GM23338 (cell line): Measurements from ENCODE around the gene ENDOU. TPM values are rescaled to one million over a fixed set of nuclear protein-coding genes. Genes with fewer than 3 reads are reported as not detected.

ENCODE experiments used
- ATAC-seq: fragments of 200-7000 bp; cut with Tn5 transposase; 3 replicates; pipeline ENCODE4 v1.9.1; 2020
- DNase-seq: peaks from one replicate; pipeline ENCODE4 v3.0.0-alpha.2; 2015; ENCODE audit warnings: low spot score
- H2AFZ ChIP-seq: fragments of 200-600 bp; sonication (generic); 2 replicates; pipeline ENCODE4 v1.8.0; 2016; ENCODE audit warnings: antibody characterized with exemption, mild to moderate bottlenecking, moderate library complexity
- H3F3A ChIP-seq: fragments of 200-600 bp; sonication (generic); replicated peaks from 2 replicates; pipeline ENCODE4 v1.8.0; 2017; ENCODE audit warnings: antibody characterized with exemption, mixed run types, low read depth
- H3K27ac ChIP-seq: fragments of 200-600 bp; sonication (generic); 2 replicates; pipeline ENCODE4 v1.6.1; 2016; ENCODE audit warnings: low read depth
- H3K27me3 ChIP-seq: fragments of 200-600 bp; sonication (generic); 2 replicates; pipeline ENCODE4 v1.8.0; 2016; ENCODE audit warnings: mild to moderate bottlenecking, mixed run types, moderate library complexity; ENCODE audit not compliant: insufficient read depth
- H3K36me3 ChIP-seq: fragments of 200-600 bp; sonication (generic); 2 replicates; pipeline ENCODE4 v1.8.0; 2016; ENCODE audit warnings: mild to moderate bottlenecking; ENCODE audit not compliant: insufficient read depth
- H3K4me1 ChIP-seq: fragments of 200-600 bp; sonication (generic); 2 replicates; pipeline ENCODE4 v1.8.0; 2016; ENCODE audit warnings: mild to moderate bottlenecking, moderate library complexity; ENCODE audit not compliant: insufficient read depth
- H3K4me2 ChIP-seq: fragments of 200-600 bp; sonication (generic); 2 replicates; pipeline ENCODE4 v1.7.1; 2017; ENCODE audit warnings: mixed run types
- H3K4me3 ChIP-seq: fragments of 200-600 bp; sonication (generic); 2 replicates; pipeline ENCODE4 v1.6.1; 2016; ENCODE audit warnings: mixed run types
- H3K79me2 ChIP-seq: fragments of 200-600 bp; sonication (generic); replicated peaks from 2 replicates; pipeline ENCODE4 v1.8.0; 2017; ENCODE audit warnings: mild to moderate bottlenecking; ENCODE audit not compliant: insufficient read depth
- H3K9me2 ChIP-seq: fragments of 200-600 bp; sonication (generic); 2 replicates; pipeline ENCODE4 v1.8.0; 2017; ENCODE audit not compliant: insufficient read depth
- H4K20me1 ChIP-seq: fragments of 200-600 bp; sonication (generic); replicated peaks from 2 replicates; pipeline ENCODE4 v1.8.0; 2017; ENCODE audit warnings: mild to moderate bottlenecking; ENCODE audit not compliant: insufficient read depth
- H3K27ac Mint-ChIP-seq: 2 replicates; pipeline ENCODE4 v1.8.0; 2020; ENCODE audit warnings: inconsistent platforms, mild to moderate bottlenecking, moderate library complexity, mixed read lengths
- H3K27me3 Mint-ChIP-seq: 3 replicates; pipeline ENCODE4 v1.8.0; 2022; ENCODE audit warnings: low read depth, mild to moderate bottlenecking, moderate library complexity, mixed read lengths, inconsistent platforms; ENCODE audit not compliant: insufficient read depth, poor library complexity
- H3K36me3 Mint-ChIP-seq: 3 replicates; pipeline ENCODE4 v1.8.0; 2021; ENCODE audit warnings: low read depth, mild to moderate bottlenecking, inconsistent platforms, moderate library complexity, mixed read lengths
- H3K4me1 Mint-ChIP-seq: 3 replicates; pipeline ENCODE4 v1.8.0; 2020; ENCODE audit warnings: mild to moderate bottlenecking, inconsistent platforms, mixed read lengths
- H3K4me3 Mint-ChIP-seq: 3 replicates; pipeline ENCODE4 v1.8.0; 2021; ENCODE audit warnings: moderate library complexity, mild to moderate bottlenecking, inconsistent platforms, mixed read lengths
- H3K9me3 Mint-ChIP-seq: 3 replicates; pipeline ENCODE4 v1.8.0; 2020; ENCODE audit warnings: moderate library complexity, mild to moderate bottlenecking, inconsistent platforms, mixed read lengths
- CREB1 ChIP-seq: fragments of 250-450 bp; sonication (Bioruptor Pico); IDR thresholded peaks from 2 replicates; pipeline ENCODE4 v1.5.0; 2020; ENCODE audit warnings: low read depth, mild to moderate bottlenecking, moderate library complexity
- CTCF ChIP-seq, 2 experiments: fragments of 200-600 bp in 1 of 2; sonication (generic) in 1 of 2; conservative IDR thresholded peaks; 2 replicates each; pipeline versions ENCODE4 v1.5.1 to v1.6.1; 2016 to 2017; ENCODE audit warnings: antibody characterized with exemption in 2 of 2, low read depth in 2 of 2, mild to moderate bottlenecking in 2 of 2, moderate library complexity in 1 of 2
- EZH2 ChIP-seq: fragments of 200-600 bp; sonication (generic); IDR thresholded peaks from one replicate; pipeline ENCODE4 v1.8.0; 2017; ENCODE audit warnings: antibody characterized with exemption, mild to moderate bottlenecking, low read depth; ENCODE audit not compliant: unreplicated experiment
- JUNB ChIP-seq: IDR thresholded peaks from one replicate; pipeline ENCODE4 v1.6.1; 2016; ENCODE audit warnings: antibody characterized with exemption; ENCODE audit not compliant: unreplicated experiment
- NANOG ChIP-seq: IDR thresholded peaks from 2 replicates; pipeline ENCODE4 v1.6.1; 2016; ENCODE audit warnings: antibody characterized with exemption, borderline replicate concordance
- POLR2AphosphoS5 ChIP-seq: IDR thresholded peaks from 2 replicates; pipeline ENCODE4 v1.6.1; 2016; ENCODE audit warnings: antibody characterized with exemption, low read depth
- STAT1 ChIP-seq: IDR thresholded peaks from one replicate; pipeline ENCODE4 v1.6.1; 2016; ENCODE audit warnings: antibody characterized with exemption; ENCODE audit not compliant: unreplicated experiment
- ZNF114 ChIP-seq: fragments of 250-450 bp; sonication (Bioruptor Pico); IDR thresholded peaks from 2 replicates; pipeline ENCODE4 v1.5.0; 2020; ENCODE audit warnings: mild to moderate bottlenecking, moderate library complexity
- ZNF331 ChIP-seq: fragments of 250-450 bp; sonication (Bioruptor Pico); IDR thresholded peaks from 2 replicates; pipeline ENCODE4 v1.5.0; 2020; ENCODE audit warnings: low read depth, mild to moderate bottlenecking, moderate library complexity
- polyA plus RNA-seq: library from polyadenylated mRNA; unstranded; fragments of >200 nt; fragmentation: Nextera tagmentation; extraction: Ambion mirVana; gene quantifications from 2 replicates; pipeline ENCODE4 v1.2.1, GENCODE V29; 2016
- total RNA-seq: library from RNA; depleted of rRNA; stranded (reverse); fragments of >200 nt; shearing (Covaris generic); gene quantifications from 2 replicates; pipeline ENCODE4 v1.2.3, GENCODE V29; 2014
- TF ChIP-seq, protein P1 (sequence below): fragments of 250-450 bp; sonication (Bioruptor Pico); IDR thresholded peaks from 2 replicates; pipeline ENCODE4 v1.5.0; 2020; ENCODE audit warnings: mild to moderate bottlenecking, moderate library complexity
- TF ChIP-seq, protein P2 (sequence below): IDR thresholded peaks from 2 replicates; pipeline ENCODE4 v1.6.1; 2016; ENCODE audit warnings: antibody characterized with exemption

The ENDOU gene
- total and polyA plus RNA-seq, 2 experiments from 2014 or later, result not detected

DNA sequence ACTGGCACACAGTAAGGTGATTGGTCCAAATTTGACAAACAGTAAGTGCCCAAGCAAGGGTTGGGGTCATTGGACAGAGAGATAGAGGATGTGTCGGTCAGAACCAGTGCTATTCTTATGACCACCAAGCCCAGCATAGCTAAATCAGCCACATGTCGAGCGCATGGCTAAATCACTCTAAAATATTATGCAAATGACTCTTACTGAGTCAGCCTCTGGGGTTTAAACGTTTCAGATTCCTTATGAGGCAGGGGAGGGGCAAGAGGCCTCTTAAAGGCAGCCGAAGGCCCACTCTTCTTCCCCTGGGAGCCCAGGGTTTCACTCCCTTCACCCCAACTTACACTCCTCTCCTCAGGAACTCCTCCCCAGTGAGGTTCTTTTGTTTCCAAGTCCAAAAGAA lies 603 bp upstream of the ENDOU start:
- Mint-ChIP-seq H3K36me3 (no peaks in the 10 kb centered on the region; the same call in 2 of the 3 replicates), H3K4me1 (no peaks in the 10 kb centered on the region), H3K27ac (no peak overlapping the region), H3K9me3 (no peaks in the 10 kb centered on the region), H3K27me3 (peaks cover 11% of the 10 kb centered on the region), H3K4me3 (no peak overlapping the region)
- H3K27ac ChIP-seq, result no peak overlapping the region
- TF ChIP-seq ZNF331, result no peak
- no peak for TF ChIP-seq EZH2
- no peaks in the 10 kb centered on the region for H3K36me3 ChIP-seq
- no peaks in the 10 kb centered on the region for H3F3A ChIP-seq
- H3K79me2 ChIP-seq, result no peaks in the 10 kb centered on the region
- no peak overlapping the region for H3K4me3 ChIP-seq
- ATAC-seq, result no peak
- H2AFZ ChIP-seq, result no peak overlapping the region
- no peaks in the 10 kb centered on the region for H3K27me3 ChIP-seq
- no peaks in the 10 kb centered on the region for H3K9me2 ChIP-seq
- H4K20me1 ChIP-seq, result no peaks in the 10 kb centered on the region
- H3K4me2 ChIP-seq, result no peak overlapping the region
- no peaks in the 10 kb centered on the region for H3K4me1 ChIP-seq
- DNase-seq, result no peak

- Histone ChIP-seq H3K36me3 (no peaks in the 10 kb centered on the region), H3K4me1 (peaks cover 3% of the 10 kb centered on the region), H4K20me1 (no peaks in the 10 kb centered on the region), H3K27ac (no peak overlapping the region), H2AFZ (no peak overlapping the region), H3K4me2 (no peak overlapping the region), H3K79me2 (no peaks in the 10 kb centered on the region), H3K9me2 (no peaks in the 10 kb centered on the region), H3K27me3 (no peaks in the 10 kb centered on the region), H3F3A (no peaks in the 10 kb centered on the region), H3K4me3 (no peak overlapping the region)
- peaks cover 3% of the 10 kb centered on the region for H3K4me1 Mint-ChIP-seq
- H3K4me3 Mint-ChIP-seq, result no peak overlapping the region
- DNase-seq (no peak), ATAC-seq (no peak)
- no peaks in the 10 kb centered on the region for H3K9me3 Mint-ChIP-seq
- H3K27ac Mint-ChIP-seq, result no peak overlapping the region
- peaks cover 11% of the 10 kb centered on the region for H3K27me3 Mint-ChIP-seq
- H3K36me3 Mint-ChIP-seq, result no peaks in the 10 kb centered on the region; the same call in 2 of the 3 replicates
- TF ChIP-seq NANOG, result no peak
- no peak for TF ChIP-seq ZNF114 (CRISPR knock-in tag)
- no peak for TF ChIP-seq CREB1 (CRISPR knock-in tag)
- TF ChIP-seq CTCF (conservative IDR thresholded peaks at IDR 0.05; ENCODE audit: low read depth in 2 of 2), result no peak
- no peak for TF ChIP-seq STAT1
- no peak for TF ChIP-seq POLR2AphosphoS5
- no peak for TF ChIP-seq JUNB
- TF ChIP-seq, protein P1, sequence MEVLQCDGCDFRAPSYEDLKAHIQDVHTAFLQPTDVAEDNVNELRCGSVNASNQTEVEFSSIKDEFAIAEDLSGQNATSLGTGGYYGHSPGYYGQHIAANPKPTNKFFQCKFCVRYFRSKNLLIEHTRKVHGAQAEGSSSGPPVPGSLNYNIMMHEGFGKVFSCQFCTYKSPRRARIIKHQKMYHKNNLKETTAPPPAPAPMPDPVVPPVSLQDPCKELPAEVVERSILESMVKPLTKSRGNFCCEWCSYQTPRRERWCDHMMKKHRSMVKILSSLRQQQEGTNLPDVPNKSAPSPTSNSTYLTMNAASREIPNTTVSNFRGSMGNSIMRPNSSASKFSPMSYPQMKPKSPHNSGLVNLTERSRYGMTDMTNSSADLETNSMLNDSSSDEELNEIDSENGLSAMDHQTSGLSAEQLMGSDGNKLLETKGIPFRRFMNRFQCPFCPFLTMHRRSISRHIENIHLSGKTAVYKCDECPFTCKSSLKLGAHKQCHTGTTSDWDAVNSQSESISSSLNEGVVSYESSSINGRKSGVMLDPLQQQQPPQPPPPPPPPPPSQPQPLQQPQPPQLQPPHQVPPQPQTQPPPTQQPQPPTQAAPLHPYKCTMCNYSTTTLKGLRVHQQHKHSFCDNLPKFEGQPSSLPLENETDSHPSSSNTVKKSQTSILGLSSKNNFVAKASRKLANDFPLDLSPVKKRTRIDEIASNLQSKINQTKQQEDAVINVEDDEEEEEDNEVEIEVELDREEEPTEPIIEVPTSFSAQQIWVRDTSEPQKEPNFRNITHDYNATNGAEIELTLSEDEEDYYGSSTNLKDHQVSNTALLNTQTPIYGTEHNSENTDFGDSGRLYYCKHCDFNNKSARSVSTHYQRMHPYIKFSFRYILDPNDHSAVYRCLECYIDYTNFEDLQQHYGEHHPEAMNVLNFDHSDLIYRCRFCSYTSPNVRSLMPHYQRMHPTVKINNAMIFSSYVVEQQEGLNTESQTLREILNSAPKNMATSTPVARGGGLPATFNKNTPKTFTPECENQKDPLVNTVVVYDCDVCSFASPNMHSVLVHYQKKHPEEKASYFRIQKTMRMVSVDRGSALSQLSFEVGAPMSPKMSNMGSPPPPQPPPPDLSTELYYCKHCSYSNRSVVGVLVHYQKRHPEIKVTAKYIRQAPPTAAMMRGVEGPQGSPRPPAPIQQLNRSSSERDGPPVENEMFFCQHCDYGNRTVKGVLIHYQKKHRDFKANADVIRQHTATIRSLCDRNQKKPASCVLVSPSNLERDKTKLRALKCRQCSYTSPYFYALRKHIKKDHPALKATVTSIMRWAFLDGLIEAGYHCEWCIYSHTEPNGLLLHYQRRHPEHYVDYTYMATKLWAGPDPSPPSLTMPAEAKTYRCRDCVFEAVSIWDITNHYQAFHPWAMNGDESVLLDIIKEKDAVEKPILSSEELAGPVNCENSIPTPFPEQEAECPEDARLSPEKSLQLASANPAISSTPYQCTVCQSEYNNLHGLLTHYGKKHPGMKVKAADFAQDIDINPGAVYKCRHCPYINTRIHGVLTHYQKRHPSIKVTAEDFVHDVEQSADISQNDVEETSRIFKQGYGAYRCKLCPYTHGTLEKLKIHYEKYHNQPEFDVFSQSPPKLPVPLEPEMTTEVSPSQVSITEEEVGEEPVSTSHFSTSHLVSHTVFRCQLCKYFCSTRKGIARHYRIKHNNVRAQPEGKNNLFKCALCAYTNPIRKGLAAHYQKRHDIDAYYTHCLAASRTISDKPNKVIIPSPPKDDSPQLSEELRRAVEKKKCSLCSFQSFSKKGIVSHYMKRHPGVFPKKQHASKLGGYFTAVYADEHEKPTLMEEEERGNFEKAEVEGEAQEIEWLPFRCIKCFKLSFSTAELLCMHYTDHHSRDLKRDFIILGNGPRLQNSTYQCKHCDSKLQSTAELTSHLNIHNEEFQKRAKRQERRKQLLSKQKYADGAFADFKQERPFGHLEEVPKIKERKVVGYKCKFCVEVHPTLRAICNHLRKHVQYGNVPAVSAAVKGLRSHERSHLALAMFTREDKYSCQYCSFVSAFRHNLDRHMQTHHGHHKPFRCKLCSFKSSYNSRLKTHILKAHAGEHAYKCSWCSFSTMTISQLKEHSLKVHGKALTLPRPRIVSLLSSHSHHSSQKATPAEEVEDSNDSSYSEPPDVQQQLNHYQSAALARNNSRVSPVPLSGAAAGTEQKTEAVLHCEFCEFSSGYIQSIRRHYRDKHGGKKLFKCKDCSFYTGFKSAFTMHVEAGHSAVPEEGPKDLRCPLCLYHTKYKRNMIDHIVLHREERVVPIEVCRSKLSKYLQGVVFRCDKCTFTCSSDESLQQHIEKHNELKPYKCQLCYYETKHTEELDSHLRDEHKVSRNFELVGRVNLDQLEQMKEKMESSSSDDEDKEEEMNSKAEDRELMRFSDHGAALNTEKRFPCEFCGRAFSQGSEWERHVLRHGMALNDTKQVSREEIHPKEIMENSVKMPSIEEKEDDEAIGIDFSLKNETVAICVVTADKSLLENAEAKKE, result no peak
- TF ChIP-seq, protein P2, sequence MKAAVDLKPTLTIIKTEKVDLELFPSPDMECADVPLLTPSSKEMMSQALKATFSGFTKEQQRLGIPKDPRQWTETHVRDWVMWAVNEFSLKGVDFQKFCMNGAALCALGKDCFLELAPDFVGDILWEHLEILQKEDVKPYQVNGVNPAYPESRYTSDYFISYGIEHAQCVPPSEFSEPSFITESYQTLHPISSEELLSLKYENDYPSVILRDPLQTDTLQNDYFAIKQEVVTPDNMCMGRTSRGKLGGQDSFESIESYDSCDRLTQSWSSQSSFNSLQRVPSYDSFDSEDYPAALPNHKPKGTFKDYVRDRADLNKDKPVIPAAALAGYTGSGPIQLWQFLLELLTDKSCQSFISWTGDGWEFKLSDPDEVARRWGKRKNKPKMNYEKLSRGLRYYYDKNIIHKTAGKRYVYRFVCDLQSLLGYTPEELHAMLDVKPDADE, result no peak
These were observed 2.2 kb downstream of the ENDOU start for GRCh38 chr12:47722941-47723631.
